Lung (tissue), 12 donors: ENCODE results near the gene BMP6. TPM values are rescaled to one million over a fixed set of nuclear protein-coding genes. Genes with fewer than 3 reads are reported as not detected.

Source experiments
- ATAC-seq: fragments of 200-7000 bp; cut with Tn5 transposase; one replicate; pipeline ENCODE4 v1.9.1; 2020; ENCODE audit warnings: moderate number of reproducible peaks; ENCODE audit not compliant: insufficient read depth, low FRiP score
- DNase-seq, 3 donors: peaks; one replicate each; pipeline ENCODE4 v3.0.0-alpha.2; 2013 to 2017
- H3K27ac ChIP-seq, 2 donors: one replicate each; pipeline ENCODE4 v1.5.1; 2013; ENCODE audit warnings: mild to moderate bottlenecking in 2 of 2, moderate library complexity in 2 of 2, control low read depth in 1 of 2, inconsistent platforms in 1 of 2, low read depth in 1 of 2, low read length in 1 of 2
- H3K27me3 ChIP-seq, 3 donors: one replicate each; pipeline ENCODE4 v1.5.1; 2013; ENCODE audit warnings: low read length in 2 of 3; ENCODE audit not compliant: control insufficient read depth in 3 of 3, insufficient read depth in 3 of 3
- H3K36me3 ChIP-seq, 4 donors: one replicate each; pipeline ENCODE4 v1.5.1; 2013; ENCODE audit warnings: low read length in 4 of 4, mild to moderate bottlenecking in 1 of 4, moderate library complexity in 1 of 4; ENCODE audit not compliant: control insufficient read depth in 4 of 4, insufficient read depth in 4 of 4
- H3K4me1 ChIP-seq, 5 donors: one replicate each; pipeline ENCODE4 v1.5.1; 2013; ENCODE audit warnings: low read length in 5 of 5, mild to moderate bottlenecking in 2 of 5, moderate library complexity in 1 of 5; ENCODE audit not compliant: control insufficient read depth in 5 of 5, insufficient read depth in 5 of 5
- H3K4me3 ChIP-seq: one replicate; pipeline ENCODE4 v1.5.1; 2013; ENCODE audit warnings: mild to moderate bottlenecking, control low read depth, moderate library complexity
- H3K9ac ChIP-seq, 2 donors: one replicate each; pipeline ENCODE4 v1.5.1; 2013; ENCODE audit warnings: low read length in 2 of 2, control low read depth in 1 of 2; ENCODE audit not compliant: insufficient read depth in 1 of 2
- H3K9me3 ChIP-seq, 4 donors: one replicate each; pipeline ENCODE4 v1.5.1; 2013; ENCODE audit warnings: low read length in 3 of 4, mild to moderate bottlenecking in 1 of 4, moderate library complexity in 1 of 4; ENCODE audit not compliant: control insufficient read depth in 4 of 4, insufficient read depth in 3 of 4
- CTCF ChIP-seq: IDR thresholded peaks from 2 replicates; pipeline ENCODE4 v1.5.1; 2012; ENCODE audit warnings: mild to moderate bottlenecking; ENCODE audit errors: control extremely low read depth, extremely low read depth
- whole genome bisulfite sequencing, 2 donors: extraction: QIAGEN DNeasy Blood & Tissue Kit; methylation state at CpG; one replicate each; pipeline ENCODE4 v1.1.7; 2013; 5-methylcytosine and 5-hydroxymethylcytosine counted together
- polyA plus RNA-seq, 2 donors: library from polyadenylated mRNA; stranded (reverse); fragments of 200-250 nt; gene quantifications; one replicate each; pipeline ENCODE4 v1.2.1, GENCODE V29; 2013
- total RNA-seq, 2 donors: library from RNA; depleted of rRNA in 1 of 2; stranded (reverse); fragments of >200 nt in 1 of 2; gene quantifications; one replicate each; pipeline ENCODE4 v1.2.1, GENCODE V29; 2014 to 2021
- donor health status: control.
- donor health status: control.
- donor health status: Bipolar disorder and iron deficiency.
- donor health status: healthy.
- donor health status: DM: yes; HTN: yes; CAD: no.

The BMP6 gene
- total and polyA plus RNA-seq, 4 donors = 2.3 to 17.3 (median 10.6) TPM

GRCh38 chr6:7747901-7748504 is 22.1 kb downstream of the BMP6 start:
- no peak for TF ChIP-seq CTCF
- WGBS, 2 donors = 93 to 96% methylated on average over 2 of the region's 2 CpGs
- H3K9me3 ChIP-seq = no peaks in the 10 kb centered on the region
- no peak for DNase-seq
- no peaks in the 10 kb centered on the region for H3K27me3 ChIP-seq
- H3K27ac ChIP-seq = no peak overlapping the region
- ATAC-seq = no peak
- H3K9ac ChIP-seq = no peak overlapping the region
- H3K4me1 ChIP-seq = no peaks in the 10 kb centered on the region
- H3K36me3 ChIP-seq = no peaks in the 10 kb centered on the region
- H3K4me3 ChIP-seq = no peak overlapping the region

- no peaks in the 10 kb centered on the region for H3K9me3 ChIP-seq
- DNase-seq = no peak
- 91 to 92% methylated on average over 4 of the region's 4 CpGs for WGBS, 2 donors
- no peaks in the 10 kb centered on the region for H3K4me1 ChIP-seq
- H3K27ac ChIP-seq = no peak overlapping the region
- H3K27me3 ChIP-seq = no peaks in the 10 kb centered on the region
- no peak overlapping the region for H3K9ac ChIP-seq
- H3K4me3 ChIP-seq = no peak overlapping the region
- no peak for TF ChIP-seq CTCF
- ATAC-seq = no peak
- no peaks in the 10 kb centered on the region for H3K36me3 ChIP-seq
These were observed 23.6 kb downstream of the BMP6 start for GRCh38 chr6:7749478-7749877.

- H3K27me3 ChIP-seq = no peaks in the 10 kb centered on the region
- whole genome bisulfite sequencing, 2 donors = 76 to 86% methylated on average over 7 of the region's 7 CpGs
- no peaks in the 10 kb centered on the region for H3K9me3 ChIP-seq
- no peak overlapping the region for H3K27ac ChIP-seq
- ATAC-seq (no peak), DNase-seq (no peak)
- H3K36me3 ChIP-seq = no peaks in the 10 kb centered on the region
- TF ChIP-seq CTCF = no peak
- no peaks in the 10 kb centered on the region for H3K4me1 ChIP-seq
- H3K4me3 ChIP-seq = no peak overlapping the region
- H3K9ac ChIP-seq = no peak overlapping the region
These were observed 24.3 kb downstream of the BMP6 start for GRCh38 chr6:7750197-7750596.

- H3K36me3 ChIP-seq = no peaks in the 10 kb centered on the region
- no peak overlapping the region for H3K27ac ChIP-seq
- DNase-seq = peak in 1 of 3 donors; percentile 15
- TF ChIP-seq CTCF = no peak
- peaks cover 0 to 4% (median 0%) of the 10 kb centered on the region in 5 donors for H3K4me1 ChIP-seq
- no peak for ATAC-seq
- H3K9me3 ChIP-seq = peaks cover 0 to 8% (median under 1%) of the 10 kb centered on the region in 4 donors
- H3K4me3 ChIP-seq = no peak overlapping the region
- 56 to 75% methylated on average over 7 of the region's 7 CpGs for WGBS, 2 donors
- no peak overlapping the region for H3K9ac ChIP-seq
- no peaks in the 10 kb centered on the region for H3K27me3 ChIP-seq
These were observed 32.6 kb downstream of the BMP6 start for GRCh38 chr6:7758456-7758855.
